Measurements from ENCODE around the gene HK3.

DNA sequence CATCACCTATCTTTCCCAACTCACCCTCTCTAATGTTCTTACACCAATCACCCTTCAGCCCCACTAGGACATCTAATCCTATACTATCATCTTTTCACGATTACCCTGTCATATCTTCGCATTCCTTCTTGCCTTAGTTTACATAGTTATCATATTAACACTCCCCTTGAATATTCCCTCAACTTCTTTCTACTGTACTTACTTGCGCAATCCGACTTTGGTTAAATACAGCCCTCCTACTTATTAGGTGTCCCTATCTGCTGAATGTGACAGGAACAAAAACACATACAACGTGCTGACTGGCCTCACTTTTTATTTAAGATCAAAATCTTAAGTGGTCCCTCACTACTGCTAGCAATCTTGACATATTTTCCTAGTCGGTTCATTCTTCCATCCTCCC, 19.5 kb upstream of the HK3 start:
- no peak for TF ChIP-seq CTCF (IDR thresholded peaks at IDR 0.05)
- TF ChIP-seq POLR2A (IDR thresholded peaks at IDR 0.05; ENCODE audit: low read length) = no peak
